IMR-90 (cell line): ENCODE measurements around the gene MAP1LC3B2.

Experiments used
- CHD1 ChIP-seq: IDR thresholded peaks from 2 replicates; pipeline ENCODE4 v1.6.1; 2012; ENCODE audit warnings: low read depth, low read length, improper control_type of control experiment
- CTCF ChIP-seq: conservative IDR thresholded peaks from 2 replicates; pipeline ENCODE4 v1.5.1; 2012; ENCODE audit warnings: mild to moderate bottlenecking, low read depth, low read length, improper control_type of control experiment
- FOS ChIP-seq: fragments of 150-350 bp; IDR thresholded peaks from 2 replicates; pipeline ENCODE4 v1.6.1; 2016; ENCODE audit warnings: low read depth, low read length
- POLR2A ChIP-seq: IDR thresholded peaks from 2 replicates; pipeline ENCODE4 v1.6.1; 2012; ENCODE audit warnings: mild to moderate bottlenecking, low read depth, low read length
- RCOR1 ChIP-seq: IDR thresholded peaks from 2 replicates; pipeline ENCODE4 v1.6.1; 2012; ENCODE audit warnings: mild to moderate bottlenecking, low read length, improper control_type of control experiment; ENCODE audit not compliant: insufficient replicate concordance
- SMC3 ChIP-seq: fragments of 150-350 bp; IDR thresholded peaks from 2 replicates; pipeline ENCODE4 v1.6.1; 2016; ENCODE audit warnings: low read depth, mild to moderate bottlenecking, antibody characterized with exemption, low read length, moderate library complexity
- USF2 ChIP-seq: fragments of 150-350 bp; IDR thresholded peaks from 2 replicates; pipeline ENCODE4 v1.6.1; 2017; ENCODE audit warnings: mild to moderate bottlenecking, antibody characterized with exemption, low read length, low read depth

GRCh38 chr12:116589581-116589980 lies 30.4 kb downstream of the MAP1LC3B2 start:
- TF ChIP-seq CTCF (no peak), SMC3 (no peak), CHD1 (no peak), POLR2A (no peak), RCOR1 (no peak), FOS (no peak), USF2 (no peak)
